ENCODE results near the gene ADAM22.
"Not testable (repeated sequence)": the region's sequence is repeated elsewhere in the genome, so short reads cannot be mapped to it uniquely, and the experiment has no call there.

ADAM22 gene

GRCh38 chr7:88155756-88156155 lies 221.7 kb downstream of the ADAM22 start:
- H3K36me3 ChIP-seq (ENCODE audit: control insufficient read depth in 2 of 2, insufficient read depth in 1 of 2, low read length in 2 of 2): no peaks in the 10 kb centered on the region
- POLR2A ChIA-PET: no interaction called here
- CTCF ChIA-PET: no interaction called here

GRCh38 chr7:88156356-88156755 lies 222.3 kb downstream of the ADAM22 start:
- TF ChIP-seq ZNF19 (tag by site-specific recombination; IDR thresholded peaks at IDR 0.05; ENCODE audit: low read depth) (no peak), MZF1 (tag by site-specific recombination; IDR thresholded peaks at IDR 0.05; ENCODE audit: borderline replicate concordance) (no peak), PRDM10 (tag by site-specific recombination; IDR thresholded peaks at IDR 0.05) (no peak)
- Histone ChIP-seq H3K36me3 (ENCODE audit: control insufficient read depth in 2 of 2, insufficient read depth in 1 of 2, low read length in 2 of 2) (no peaks in the 10 kb centered on the region), H3K9me3 (ENCODE audit: control insufficient read depth, insufficient read depth, low read depth, low read length) (no peaks in the 10 kb centered on the region), H3K4me1 (ENCODE audit: control insufficient read depth, insufficient read depth, low read length) (no peaks in the 10 kb centered on the region), H3K27ac (ENCODE audit: extremely low read depth, low read depth, low read length) (no peak overlapping the region), H3K4me3 (ENCODE audit: low read depth, low read length) (no peak overlapping the region)
- ChIA-PET POLR2A (no interaction called here), CTCF (no interaction called here)

More at GRCh38 chr7:88155756-88156155, 221.7 kb downstream of the ADAM22 start:
- Histone ChIP-seq H3K9me3 (ENCODE audit: control insufficient read depth, insufficient read depth, low read depth, low read length) (no peaks in the 10 kb centered on the region), H3K27ac (ENCODE audit: extremely low read depth, low read depth, low read length) (no peak overlapping the region), H3K4me1 (ENCODE audit: control insufficient read depth, insufficient read depth, low read length) (no peaks in the 10 kb centered on the region), H3K4me3 (ENCODE audit: low read depth, low read length) (no peak overlapping the region)
- TF ChIP-seq ZNF777 (tag by site-specific recombination; IDR thresholded peaks at IDR 0.05; ENCODE audit: borderline replicate concordance): no peak
- no peak for TF ChIP-seq GLIS2 (tag by site-specific recombination; IDR thresholded peaks at IDR 0.05)
- TF ChIP-seq ZSCAN23 (tag by site-specific recombination; IDR thresholded peaks at IDR 0.05): no peak
- TF ChIP-seq ZNF311 (tag by site-specific recombination; IDR thresholded peaks at IDR 0.05; ENCODE audit: borderline replicate concordance): no peak
- no peak for TF ChIP-seq ZSCAN16 (tag by site-specific recombination; IDR thresholded peaks at IDR 0.05)
- TF ChIP-seq ZNF664 (tag by site-specific recombination; IDR thresholded peaks at IDR 0.05): no peak
- TF ChIP-seq, protein P1, sequence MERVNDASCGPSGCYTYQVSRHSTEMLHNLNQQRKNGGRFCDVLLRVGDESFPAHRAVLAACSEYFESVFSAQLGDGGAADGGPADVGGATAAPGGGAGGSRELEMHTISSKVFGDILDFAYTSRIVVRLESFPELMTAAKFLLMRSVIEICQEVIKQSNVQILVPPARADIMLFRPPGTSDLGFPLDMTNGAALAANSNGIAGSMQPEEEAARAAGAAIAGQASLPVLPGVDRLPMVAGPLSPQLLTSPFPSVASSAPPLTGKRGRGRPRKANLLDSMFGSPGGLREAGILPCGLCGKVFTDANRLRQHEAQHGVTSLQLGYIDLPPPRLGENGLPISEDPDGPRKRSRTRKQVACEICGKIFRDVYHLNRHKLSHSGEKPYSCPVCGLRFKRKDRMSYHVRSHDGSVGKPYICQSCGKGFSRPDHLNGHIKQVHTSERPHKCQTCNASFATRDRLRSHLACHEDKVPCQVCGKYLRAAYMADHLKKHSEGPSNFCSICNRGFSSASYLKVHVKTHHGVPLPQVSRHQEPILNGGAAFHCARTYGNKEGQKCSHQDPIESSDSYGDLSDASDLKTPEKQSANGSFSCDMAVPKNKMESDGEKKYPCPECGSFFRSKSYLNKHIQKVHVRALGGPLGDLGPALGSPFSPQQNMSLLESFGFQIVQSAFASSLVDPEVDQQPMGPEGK (tag by site-specific recombination; IDR thresholded peaks at IDR 0.05): no peak
- no peak for TF ChIP-seq ZNF747 (tag by site-specific recombination; IDR thresholded peaks at IDR 0.05)
- TF ChIP-seq, protein P2, sequence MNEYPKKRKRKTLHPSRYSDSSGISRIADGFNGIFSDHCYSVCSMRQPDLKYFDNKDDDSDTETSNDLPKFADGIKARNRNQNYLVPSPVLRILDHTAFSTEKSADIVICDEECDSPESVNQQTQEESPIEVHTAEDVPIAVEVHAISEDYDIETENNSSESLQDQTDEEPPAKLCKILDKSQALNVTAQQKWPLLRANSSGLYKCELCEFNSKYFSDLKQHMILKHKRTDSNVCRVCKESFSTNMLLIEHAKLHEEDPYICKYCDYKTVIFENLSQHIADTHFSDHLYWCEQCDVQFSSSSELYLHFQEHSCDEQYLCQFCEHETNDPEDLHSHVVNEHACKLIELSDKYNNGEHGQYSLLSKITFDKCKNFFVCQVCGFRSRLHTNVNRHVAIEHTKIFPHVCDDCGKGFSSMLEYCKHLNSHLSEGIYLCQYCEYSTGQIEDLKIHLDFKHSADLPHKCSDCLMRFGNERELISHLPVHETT (tag by site-specific recombination; IDR thresholded peaks at IDR 0.05): no peak
- TF ChIP-seq, protein P3, sequence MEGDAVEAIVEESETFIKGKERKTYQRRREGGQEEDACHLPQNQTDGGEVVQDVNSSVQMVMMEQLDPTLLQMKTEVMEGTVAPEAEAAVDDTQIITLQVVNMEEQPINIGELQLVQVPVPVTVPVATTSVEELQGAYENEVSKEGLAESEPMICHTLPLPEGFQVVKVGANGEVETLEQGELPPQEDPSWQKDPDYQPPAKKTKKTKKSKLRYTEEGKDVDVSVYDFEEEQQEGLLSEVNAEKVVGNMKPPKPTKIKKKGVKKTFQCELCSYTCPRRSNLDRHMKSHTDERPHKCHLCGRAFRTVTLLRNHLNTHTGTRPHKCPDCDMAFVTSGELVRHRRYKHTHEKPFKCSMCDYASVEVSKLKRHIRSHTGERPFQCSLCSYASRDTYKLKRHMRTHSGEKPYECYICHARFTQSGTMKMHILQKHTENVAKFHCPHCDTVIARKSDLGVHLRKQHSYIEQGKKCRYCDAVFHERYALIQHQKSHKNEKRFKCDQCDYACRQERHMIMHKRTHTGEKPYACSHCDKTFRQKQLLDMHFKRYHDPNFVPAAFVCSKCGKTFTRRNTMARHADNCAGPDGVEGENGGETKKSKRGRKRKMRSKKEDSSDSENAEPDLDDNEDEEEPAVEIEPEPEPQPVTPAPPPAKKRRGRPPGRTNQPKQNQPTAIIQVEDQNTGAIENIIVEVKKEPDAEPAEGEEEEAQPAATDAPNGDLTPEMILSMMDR (tag by site-specific recombination; IDR thresholded peaks at IDR 0.05): no peak
- TF ChIP-seq ZNF548 (tag by site-specific recombination; IDR thresholded peaks at IDR 0.05): no peak

GRCh38 chr7:88159741-88160140 lies 225.7 kb downstream of the ADAM22 start:
- H3K9me3 ChIP-seq (ENCODE audit: control insufficient read depth, insufficient read depth, low read depth, low read length); POLR2A ChIA-PET; H3K36me3 ChIP-seq (ENCODE audit: control insufficient read depth in 2 of 2, insufficient read depth in 1 of 2, low read length in 2 of 2); H3K4me1 ChIP-seq (ENCODE audit: control insufficient read depth, insufficient read depth, low read length); H3K27ac ChIP-seq (ENCODE audit: extremely low read depth, low read depth, low read length); H3K4me3 ChIP-seq (ENCODE audit: low read depth, low read length): not testable (repeated sequence)
- CTCF ChIA-PET: interaction anchor here (2.5 kb wide), 1 partner anchor 10 kb away, joined by 14 read pairs; no protein-coding TSS in a partner anchor

All from HEK293 (cell line).